Neural cell (in vitro differentiated cells): Measurements from ENCODE around the gene STARD9. TPM values are rescaled to one million over a fixed set of nuclear protein-coding genes. Genes with fewer than 3 reads are reported as not detected.

Experiments
- H2AFZ ChIP-seq: fragments of 200-600, 300-800 bp; sonication (generic), shearing (Covaris generic); 2 replicates; pipeline ENCODE4 v1.6.0; 2014; ENCODE audit warnings: low read depth, mild to moderate bottlenecking, antibody characterized with exemption, low read length, moderate library complexity
- H3F3A ChIP-seq: fragments of 200-600 bp; shearing (Covaris generic); 2 replicates; pipeline ENCODE4 v1.6.1; 2016; ENCODE audit warnings: mild to moderate bottlenecking, moderate library complexity, mixed read lengths, antibody characterized with exemption, low read length; ENCODE audit not compliant: insufficient read depth, poor library complexity, severe bottlenecking
- H3K27ac ChIP-seq: fragments of 200-600, 300-800 bp; sonication (generic), shearing (Covaris generic); 2 replicates; pipeline ENCODE4 v1.5.1; 2014; ENCODE audit warnings: mild to moderate bottlenecking, low read length, moderate library complexity
- H3K27me3 ChIP-seq: fragments of 300-800, 200-600 bp; sonication (generic), shearing (Covaris generic); 2 replicates; pipeline ENCODE4 v1.6.0; 2014; ENCODE audit warnings: mild to moderate bottlenecking, low read depth, low read length, moderate library complexity; ENCODE audit not compliant: insufficient read depth
- H3K36me3 ChIP-seq: fragments of 300-800, 200-600 bp; sonication (generic), shearing (Covaris generic); 2 replicates; pipeline ENCODE4 v1.5.1; 2014; ENCODE audit warnings: mild to moderate bottlenecking, antibody characterized with exemption, low read length, moderate library complexity; ENCODE audit not compliant: insufficient read depth
- H3K4me2 ChIP-seq: fragments of 300-800, 200-600 bp; sonication (generic), shearing (Covaris generic); 2 replicates; pipeline ENCODE4 v1.6.0; 2014; ENCODE audit warnings: mild to moderate bottlenecking, low read length
- H3K4me3 ChIP-seq: fragments of 300-800, 200-600 bp; sonication (generic), shearing (Covaris generic); 2 replicates; pipeline ENCODE4 v1.5.1; 2014; ENCODE audit warnings: mild to moderate bottlenecking, low read length, moderate library complexity
- H3K79me2 ChIP-seq: fragments of 200-600 bp; shearing (Covaris generic); replicated peaks from 2 replicates; pipeline ENCODE4 v1.6.0; 2014; ENCODE audit warnings: mild to moderate bottlenecking, low read length, moderate library complexity; ENCODE audit not compliant: insufficient read depth
- H3K9ac ChIP-seq: fragments of 300-800, 200-600 bp; sonication (generic), shearing (Covaris generic); 2 replicates; pipeline ENCODE4 v1.6.1; 2016; ENCODE audit warnings: mild to moderate bottlenecking, low read length, mixed read lengths
- H3K9me2 ChIP-seq: fragments of 200-600 bp; shearing (Covaris generic); 2 replicates; pipeline ENCODE4 v1.6.1; 2016; ENCODE audit warnings: mild to moderate bottlenecking, low read length, mixed read lengths; ENCODE audit not compliant: insufficient read depth
- H3K9me3 ChIP-seq: fragments of 200-600, 300-800 bp; sonication (generic), shearing (Covaris generic); 2 replicates; pipeline ENCODE4 v1.6.1; 2016; ENCODE audit warnings: mild to moderate bottlenecking, mixed run types, low read length, moderate library complexity, mixed read lengths
- H4K20me1 ChIP-seq: fragments of 200-600 bp; shearing (Covaris generic); 2 replicates; pipeline ENCODE4 v1.6.1; 2016; ENCODE audit warnings: mild to moderate bottlenecking, mixed run types; ENCODE audit not compliant: insufficient read depth
- CTCF ChIP-seq: fragments of 450-650 bp; IDR thresholded peaks from 2 replicates; pipeline ENCODE4 v1.5.1; 2014; ENCODE audit warnings: antibody characterized with exemption, mild to moderate bottlenecking, moderate library complexity; ENCODE audit not compliant: poor library complexity, severe bottlenecking
- EP300 ChIP-seq: fragments of 450-650 bp; conservative IDR thresholded peaks from 2 replicates; pipeline ENCODE4 v1.6.1; 2014; ENCODE audit warnings: antibody characterized with exemption, mild to moderate bottlenecking, moderate library complexity; ENCODE audit not compliant: poor library complexity, severe bottlenecking
- EZH2 ChIP-seq: fragments of 200-600, 300-800 bp; shearing (Covaris generic), sonication (generic); IDR thresholded peaks from 2 replicates; pipeline ENCODE4 v1.6.1; 2014; ENCODE audit warnings: antibody characterized with exemption, low read length, borderline replicate concordance, mild to moderate bottlenecking; ENCODE audit not compliant: insufficient read depth, poor library complexity, severe bottlenecking
- MXI1 ChIP-seq: fragments of 450-650 bp; conservative IDR thresholded peaks from 2 replicates; pipeline ENCODE4 v1.6.1; 2014; ENCODE audit warnings: antibody characterized with exemption, mild to moderate bottlenecking; ENCODE audit not compliant: poor library complexity, severe bottlenecking
- POLR2AphosphoS5 ChIP-seq: IDR thresholded peaks from 2 replicates; pipeline ENCODE4 v1.6.1; 2012
- RAD21 ChIP-seq: fragments of 450-650 bp; conservative IDR thresholded peaks from 2 replicates; pipeline ENCODE4 v1.6.1; 2014; ENCODE audit warnings: antibody characterized with exemption, mild to moderate bottlenecking, moderate library complexity
- REST ChIP-seq: IDR thresholded peaks from 2 replicates; pipeline ENCODE4 v1.6.1; 2012; ENCODE audit warnings: borderline replicate concordance
- SMC3 ChIP-seq: fragments of 450-650 bp; conservative IDR thresholded peaks from 2 replicates; pipeline ENCODE4 v1.6.1; 2014; ENCODE audit warnings: antibody characterized with exemption, mild to moderate bottlenecking, moderate library complexity; ENCODE audit not compliant: poor library complexity
- TAF1 ChIP-seq: IDR thresholded peaks from 2 replicates; pipeline ENCODE4 v1.6.1; 2012; ENCODE audit warnings: low read depth
- polyA plus RNA-seq: library from polyadenylated mRNA; depleted of rRNA; stranded (reverse); fragments of >200 nt; gene quantifications from 2 replicates; pipeline ENCODE4 v1.2.3, GENCODE V29; 2014

Gene STARD9
- polyA plus RNA-seq, 1 donor from 2014 or later: 6.4 TPM

GRCh38 chr15:42576776-42577175 lies 1.4 kb downstream of the STARD9 start:
- H3K9me2 ChIP-seq: no peaks in the 10 kb centered on the region
- H3K36me3 ChIP-seq: no peaks in the 10 kb centered on the region
- no peaks in the 10 kb centered on the region for H3K79me2 ChIP-seq
- H4K20me1 ChIP-seq: no peaks in the 10 kb centered on the region
- H3K4me2 ChIP-seq: peak overlapping the region; percentile 49
- no peak overlapping the region for H2AFZ ChIP-seq
- TF ChIP-seq MXI1 (no peak), EZH2 (no peak), EP300 (no peak), REST (no peak), POLR2AphosphoS5 (no peak), RAD21 (no peak), SMC3 (no peak)
- no peaks in the 10 kb centered on the region for H3F3A ChIP-seq
- no peak overlapping the region for H3K27ac ChIP-seq
- no peak overlapping the region for H3K9ac ChIP-seq
- no peaks in the 10 kb centered on the region for H3K27me3 ChIP-seq
- peak overlapping the region; percentile 95 for H3K4me3 ChIP-seq
- no peaks in the 10 kb centered on the region for H3K9me3 ChIP-seq

- no peak overlapping the region for H3K9ac ChIP-seq
- H3K9me2 ChIP-seq: no peaks in the 10 kb centered on the region
- H3K27me3 ChIP-seq: no peaks in the 10 kb centered on the region
- H3K9me3 ChIP-seq: no peaks in the 10 kb centered on the region
- no peak overlapping the region for H3K4me3 ChIP-seq
- TF ChIP-seq RAD21: no peak
- no peak for TF ChIP-seq CTCF
- TF ChIP-seq TAF1: no peak
- no peak for TF ChIP-seq EP300
- no peak for TF ChIP-seq POLR2AphosphoS5
- TF ChIP-seq REST: no peak
- TF ChIP-seq SMC3: no peak
- TF ChIP-seq EZH2: no peak
- no peak for TF ChIP-seq MXI1
- H3K27ac ChIP-seq: no peak overlapping the region
- H3K79me2 ChIP-seq: no peaks in the 10 kb centered on the region
- no peak overlapping the region for H3K4me2 ChIP-seq
- H3F3A ChIP-seq: no peaks in the 10 kb centered on the region
- H4K20me1 ChIP-seq: no peaks in the 10 kb centered on the region
- no peaks in the 10 kb centered on the region for H3K36me3 ChIP-seq
- no peak overlapping the region for H2AFZ ChIP-seq
Observed at GRCh38 chr15:42577514-42578031, 2.2 kb downstream of the STARD9 start.
